Panc1 (cell line): ENCODE data around the gene DNAJC5G. TPM values are rescaled to one million over a fixed set of nuclear protein-coding genes. Genes with fewer than 3 reads are reported as not detected.

Experiments
- ATAC-seq: fragments of 200-7000 bp; cut with Tn5 transposase; 2 replicates; pipeline ENCODE4 v1.9.1; 2020; ENCODE audit warnings: mild to moderate bottlenecking, moderate library complexity
- BruUV-seq: library from RNA; stranded (reverse); fragments of 400-500 nt; replicated peaks from 2 replicates; lab custom pipeline; 2021; lab: Mats Ljungman, UMichigan
- CTCF ChIA-PET: fragments of 300-600 bp; sonication (Branson Sonifier 250); formaldehyde crosslinking; loops from one replicate; lab custom pipeline; 2022; ENCODE audit warnings: antibody characterized with exemption; lab: Charles Lee
- POLR2A ChIA-PET: fragments of 300-600 bp; sonication (Branson Sonifier 250); formaldehyde crosslinking; loops from one replicate; lab custom pipeline; 2022; ENCODE audit warnings: antibody characterized with exemption; lab: Charles Lee
- DNase-seq: peaks from one replicate; pipeline ENCODE4 v3.0.0-alpha.2; 2010; ENCODE audit warnings: low read depth, low spot score
- H3K27ac ChIP-seq: 2 replicates; pipeline ENCODE4 v1.5.1; 2011; ENCODE audit warnings: mild to moderate bottlenecking, low read length, inconsistent platforms
- H3K27me3 ChIP-seq: fragments of 200-500 bp; sonication (Bioruptor generic); 2 replicates; pipeline ENCODE4 v1.6.0; 2014; ENCODE audit warnings: low read length, inconsistent platforms; ENCODE audit not compliant: control insufficient read depth, insufficient read depth
- H3K36me3 ChIP-seq: fragments of 200-500 bp; sonication (Bioruptor generic); 2 replicates; pipeline ENCODE4 v1.5.1; 2014; ENCODE audit warnings: inconsistent platforms, mild to moderate bottlenecking, low read length, moderate library complexity; ENCODE audit not compliant: control insufficient read depth, insufficient read depth
- H3K4me1 ChIP-seq: 2 replicates; pipeline ENCODE4 v1.5.1; 2011; ENCODE audit warnings: inconsistent platforms, mild to moderate bottlenecking, low read length, moderate library complexity; ENCODE audit not compliant: control insufficient read depth, insufficient read depth
- H3K4me3 ChIP-seq, 2 experiments: 2 replicates each; pipeline ENCODE4 v1.5.1; 2011 to 2012; ENCODE audit warnings: low read depth in 2 of 2, low read length in 2 of 2, mild to moderate bottlenecking in 2 of 2, inconsistent platforms in 1 of 2, moderate library complexity in 1 of 2
- H3K9me3 ChIP-seq: fragments of 200-500 bp; sonication (Bioruptor generic); 2 replicates; pipeline ENCODE4 v1.5.1; 2014; ENCODE audit warnings: low read depth, mild to moderate bottlenecking, inconsistent platforms, low read length, moderate library complexity; ENCODE audit not compliant: control insufficient read depth, insufficient read depth
- CTCF ChIP-seq: fragments of 450-650 bp; IDR thresholded peaks from 2 replicates; pipeline ENCODE4 v1.5.1; 2017; ENCODE audit warnings: mild to moderate bottlenecking
- POLR2AphosphoS5 ChIP-seq: IDR thresholded peaks from 2 replicates; pipeline ENCODE4 v1.6.1; 2012; ENCODE audit warnings: mild to moderate bottlenecking, low read depth, low read length, moderate library complexity
- REST ChIP-seq, 2 experiments: IDR thresholded peaks; 2 replicates each; pipeline ENCODE4 v1.6.1; 2011 to 2012; ENCODE audit warnings: low read depth in 2 of 2, control low read depth in 1 of 2, low read length in 1 of 2, mild to moderate bottlenecking in 1 of 2, moderate library complexity in 1 of 2; ENCODE audit not compliant: insufficient read depth in 1 of 2
- SIN3A ChIP-seq: IDR thresholded peaks from 2 replicates; pipeline ENCODE4 v1.6.1; 2012; ENCODE audit warnings: low read depth, mild to moderate bottlenecking, low read length, moderate library complexity, borderline replicate concordance; ENCODE audit not compliant: insufficient read depth
- TCF7L2 ChIP-seq: IDR thresholded peaks from 2 replicates; pipeline ENCODE4 v1.6.1; 2011; ENCODE audit warnings: mild to moderate bottlenecking, low read depth, low read length, inconsistent platforms
- in situ Hi-C: cut with HindIII; loops from 2 replicates; pipeline ENCODE4 v1.10.0; 2016; ENCODE audit warnings: low sequenced_read_pairs, low pct_unique_long_range_greater_than_20kb
- intact Hi-C: fragments of 100-400 bp; cut with micrococcal nuclease; formaldehyde crosslinking; loops from one replicate; pipeline ENCODE4 v1.10.0; 2022; ENCODE audit not compliant: unreplicated experiment
- total RNA-seq: library from RNA; stranded (reverse); gene quantifications from one replicate; pipeline ENCODE4 v1.2.1, GENCODE V29; 2021; ENCODE audit not compliant: unreplicated experiment

Gene DNAJC5G
- total RNA-seq, 1 experiment from 2014 or later, result not detected

- no peaks in the 10 kb centered on the region; the same call in 1 of the 2 replicates for H3K27me3 ChIP-seq
- in situ Hi-C loops, result no loop called here
- ATAC-seq (no peak), DNase-seq (no peak)
- no peak overlapping the region for H3K4me3 ChIP-seq
- TF ChIP-seq CTCF (no peak), POLR2AphosphoS5 (no peak), TCF7L2 (no peak)
- intact Hi-C loops, result no loop called here
- ChIA-PET CTCF (no interaction called here), POLR2A (no interaction called here)
- no TSS peak for BruUV-seq
- H3K4me1 ChIP-seq, result peaks cover 6% of the 10 kb centered on the region
- H3K27ac ChIP-seq, result no peak overlapping the region
- H3K36me3 ChIP-seq, result no peaks in the 10 kb centered on the region
- no peaks in the 10 kb centered on the region for H3K9me3 ChIP-seq
These were observed 23.5 kb upstream of the DNAJC5G start for GRCh38 chr2:27251766-27252165.

DNA sequence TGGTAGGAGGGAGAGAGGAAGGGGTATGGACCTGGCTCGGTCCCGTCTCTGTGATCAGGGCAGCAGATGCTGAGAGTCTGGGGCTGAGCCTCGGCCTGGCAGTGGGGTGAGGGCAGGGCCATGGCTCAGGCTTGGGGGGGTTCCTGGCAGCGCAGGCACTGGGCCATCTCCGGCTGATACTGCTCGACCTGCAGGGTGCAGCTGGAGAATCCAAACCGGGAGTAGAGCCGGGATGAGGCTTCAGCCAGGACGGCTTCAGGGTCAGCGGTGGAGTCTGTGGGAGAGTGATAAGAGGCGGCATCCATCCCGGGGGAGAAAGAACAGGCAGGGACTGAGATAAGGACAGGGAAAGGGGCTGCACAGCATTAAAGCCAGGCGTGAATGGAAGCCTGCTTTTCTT, 20.0 kb upstream of the DNAJC5G start:
- ChIA-PET POLR2A (no interaction called here), CTCF (no interaction called here)
- DNase-seq, result no peak
- H3K4me3 ChIP-seq, result no peak overlapping the region
- no TSS peak for BruUV-seq
- H3K36me3 ChIP-seq, result no peaks in the 10 kb centered on the region
- intact Hi-C loops (no loop called here), in situ Hi-C loops (no loop called here)
- H3K9me3 ChIP-seq, result no peaks in the 10 kb centered on the region
- H3K4me1 ChIP-seq, result no peaks in the 10 kb centered on the region
- no peak for ATAC-seq
- TF ChIP-seq SIN3A (no peak), TCF7L2 (no peak), CTCF (no peak)
- no peak overlapping the region for H3K27ac ChIP-seq
- H3K27me3 ChIP-seq, result peaks cover 2% of the 10 kb centered on the region; the same call in 1 of the 2 replicates

DNA sequence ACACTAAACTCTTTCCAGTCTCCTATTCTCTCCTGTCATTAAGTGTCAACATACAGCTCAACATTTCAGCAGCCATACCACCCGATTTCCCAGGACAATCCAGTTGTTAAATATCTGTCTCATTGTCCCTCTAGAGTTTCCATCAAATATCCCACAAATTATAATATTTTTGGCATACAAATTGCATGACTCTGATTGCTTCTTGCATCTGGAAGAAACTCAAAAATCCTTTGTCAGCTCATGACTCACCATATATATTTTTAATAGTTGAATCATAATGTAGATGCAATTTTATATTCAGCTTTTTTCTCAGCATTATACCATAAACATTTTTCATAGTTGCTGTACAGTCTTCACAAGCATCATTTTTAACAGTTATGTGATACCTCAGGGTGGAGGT, 19.6 kb upstream of the DNAJC5G start:
- Histone ChIP-seq H3K27ac (no peak overlapping the region), H3K4me1 (no peaks in the 10 kb centered on the region), H3K27me3 (peaks cover 2% of the 10 kb centered on the region; the same call in 1 of the 2 replicates), H3K9me3 (no peaks in the 10 kb centered on the region), H3K4me3 (no peak overlapping the region), H3K36me3 (no peaks in the 10 kb centered on the region)
- POLR2A ChIA-PET, result no interaction called here
- intact Hi-C loops (no loop called here), in situ Hi-C loops (no loop called here)
- TF ChIP-seq SIN3A (no peak), TCF7L2 (no peak), POLR2AphosphoS5 (no peak), CTCF (no peak), REST (IDR thresholded peaks at IDR 0.05; ENCODE audit: insufficient read depth in 1 of 2, low read depth in 2 of 2, low read length in 1 of 2) (no peak)
- ATAC-seq, result no peak
- DNase-seq, result no peak
- BruUV-seq, result no TSS peak
- CTCF ChIA-PET, result no interaction called here
